Spleen (tissue), 7 donors: ENCODE measurements around the gene GIPC2.

ENCODE experiments used
- CTCF ChIP-seq, 11 experiments: fragments of 200-600 bp in 7 of 11; fragments of 450-650 bp in 4 of 11; sonication (generic) in 4 of 11; IDR thresholded peaks in 8 of 11; conservative IDR thresholded peaks in 3 of 11; 1 replicate in 7 of 11; 2 replicates in 4 of 11; pipeline versions ENCODE4 v1.4.0 to v1.8.0; 2016 to 2021; ENCODE audit warnings: antibody characterized with exemption in 11 of 11, inconsistent platforms in 4 of 11, mild to moderate bottlenecking in 1 of 11
- POLR2A ChIP-seq, 3 donors: fragments of 450-650 bp; IDR thresholded peaks; one replicate each; pipeline ENCODE4 v1.5.1; 2017; ENCODE audit warnings: antibody characterized with exemption in 3 of 3, mild to moderate bottlenecking in 1 of 3
- POLR2AphosphoS5 ChIP-seq, 3 donors: sonication (generic); formaldehyde crosslinking; IDR thresholded peaks; one replicate each; pipeline ENCODE4 v1.5.1; 2017; ENCODE audit warnings: antibody characterized with exemption in 3 of 3
- donor health status: DM: no; HTN: no; CAD: no; lungs with moderate emphysema.
- donor health status: DM: no; HTN: no; CAD: no.
- donor health status: DM: no; HTN: no; CAD: no.

- TF ChIP-seq CTCF (IDR thresholded peaks at IDR 0.05 in 8 of 11, conservative IDR thresholded peaks at IDR 0.05 in 3 of 11) = no peak
- TF ChIP-seq POLR2A (IDR thresholded peaks at IDR 0.05) = no peak
- TF ChIP-seq POLR2AphosphoS5 (IDR thresholded peaks at IDR 0.05) = no peak
Measured at GRCh38 chr1:78055565-78056132, 9.9 kb downstream of the GIPC2 start.
